ENCODE results near the gene MAD1L1.

DNA sequence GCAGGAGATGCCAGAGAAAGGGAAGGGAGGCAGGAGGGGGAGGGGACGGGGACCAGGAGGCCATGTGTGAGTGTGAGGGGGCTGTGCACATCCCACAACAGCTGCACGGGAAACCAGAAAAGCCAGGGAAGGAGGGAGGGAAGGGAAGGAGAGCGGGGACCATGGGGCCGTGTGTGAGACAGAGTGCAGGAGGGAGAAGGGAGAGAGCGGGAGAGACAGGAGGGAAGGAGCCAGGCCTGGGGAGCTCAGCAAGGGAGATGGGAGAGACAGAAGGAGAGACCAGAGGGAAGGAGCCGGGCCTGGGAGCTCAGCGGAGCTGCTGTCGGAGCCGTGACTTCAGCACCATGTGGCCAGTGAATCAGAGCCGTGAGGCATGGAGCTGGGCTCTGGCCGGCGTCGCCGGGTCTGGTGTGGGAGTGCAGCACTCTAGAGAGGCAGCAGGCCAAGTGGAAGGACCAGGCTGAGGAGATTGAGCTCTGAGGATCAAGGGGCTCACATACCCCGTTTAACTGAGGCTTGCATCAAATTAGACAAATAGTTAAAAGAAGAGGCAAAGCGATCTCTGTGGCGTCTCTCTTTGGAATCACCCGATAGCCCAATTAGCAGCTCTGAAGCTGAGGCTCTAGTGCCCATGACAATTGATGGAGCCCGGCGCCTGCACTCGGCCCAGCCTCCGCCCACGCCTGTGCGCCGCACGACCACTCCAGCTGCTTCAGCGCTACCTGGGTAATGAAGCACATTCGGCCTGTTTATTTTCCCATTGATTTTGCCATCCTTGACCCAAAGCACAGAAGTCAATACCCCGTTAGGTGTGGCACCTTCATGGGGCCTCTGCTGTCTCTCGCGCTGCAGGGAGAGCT lies 150.4 kb downstream of the MAD1L1 start:
- TF ChIP-seq POLR2A (IDR thresholded peaks at IDR 0.05) (no peak), EP300 (IDR thresholded peaks at IDR 0.05) (no peak), CTCF (IDR thresholded peaks at IDR 0.05) (no peak)
